ENCODE measurements around the gene EXOC6B.

The EXOC6B gene

DNA sequence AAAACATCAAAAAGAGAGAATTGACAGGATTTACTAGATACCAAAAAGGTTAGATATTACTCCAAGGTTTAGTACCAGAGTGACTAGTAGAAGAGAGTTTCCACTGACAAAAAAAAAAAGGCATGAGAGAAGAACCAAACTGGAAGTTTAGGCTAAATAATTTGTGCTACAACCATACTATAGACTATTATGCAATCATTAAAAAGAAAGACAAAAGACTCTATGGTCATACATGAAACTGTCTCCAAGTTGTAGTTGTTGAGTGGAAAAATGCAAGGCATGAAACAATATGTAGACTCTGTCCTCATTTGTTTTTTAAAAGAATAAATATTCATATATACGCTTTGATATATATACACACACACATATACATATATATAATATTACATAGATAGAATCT lies 1.7 kb upstream of the EXOC6B start:
- Histone ChIP-seq H3K4me2 (ENCODE audit: insufficient read depth, low read length) (no peak overlapping the region), H3K4me1 (ENCODE audit: insufficient read depth, low read length) (peaks cover 15% of the 10 kb centered on the region)
- no peak for ATAC-seq (ENCODE audit: insufficient read depth, low read depth)

DNA sequence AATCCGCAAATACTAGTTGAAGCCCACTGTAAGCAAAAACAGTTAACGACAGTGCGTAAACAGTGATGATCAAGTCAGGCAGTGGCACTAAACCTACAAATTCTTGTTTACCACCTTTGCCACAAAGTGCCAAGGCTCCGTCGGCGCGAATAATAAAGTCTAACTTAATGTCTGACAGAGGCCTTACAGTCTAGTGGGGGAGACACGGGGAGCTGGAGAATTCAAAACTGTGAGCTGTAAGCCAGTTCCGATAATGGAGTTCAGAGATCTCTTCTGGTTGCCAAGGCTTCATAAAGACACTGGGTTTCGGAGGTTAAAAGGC lies 284 bp upstream of the EXOC6B start:
- TF ChIP-seq, protein P1, sequence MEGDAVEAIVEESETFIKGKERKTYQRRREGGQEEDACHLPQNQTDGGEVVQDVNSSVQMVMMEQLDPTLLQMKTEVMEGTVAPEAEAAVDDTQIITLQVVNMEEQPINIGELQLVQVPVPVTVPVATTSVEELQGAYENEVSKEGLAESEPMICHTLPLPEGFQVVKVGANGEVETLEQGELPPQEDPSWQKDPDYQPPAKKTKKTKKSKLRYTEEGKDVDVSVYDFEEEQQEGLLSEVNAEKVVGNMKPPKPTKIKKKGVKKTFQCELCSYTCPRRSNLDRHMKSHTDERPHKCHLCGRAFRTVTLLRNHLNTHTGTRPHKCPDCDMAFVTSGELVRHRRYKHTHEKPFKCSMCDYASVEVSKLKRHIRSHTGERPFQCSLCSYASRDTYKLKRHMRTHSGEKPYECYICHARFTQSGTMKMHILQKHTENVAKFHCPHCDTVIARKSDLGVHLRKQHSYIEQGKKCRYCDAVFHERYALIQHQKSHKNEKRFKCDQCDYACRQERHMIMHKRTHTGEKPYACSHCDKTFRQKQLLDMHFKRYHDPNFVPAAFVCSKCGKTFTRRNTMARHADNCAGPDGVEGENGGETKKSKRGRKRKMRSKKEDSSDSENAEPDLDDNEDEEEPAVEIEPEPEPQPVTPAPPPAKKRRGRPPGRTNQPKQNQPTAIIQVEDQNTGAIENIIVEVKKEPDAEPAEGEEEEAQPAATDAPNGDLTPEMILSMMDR (IDR thresholded peaks at IDR 0.05; ENCODE audit: borderline replicate concordance, extremely low read depth, low read length, poor library complexity, severe bottlenecking), result no peak
- TF ChIP-seq EZH2 (IDR thresholded peaks at IDR 0.05; ENCODE audit: borderline replicate concordance, low read depth, low read length, severe bottlenecking), result no peak
- Histone ChIP-seq H2AFZ (ENCODE audit: low read depth, low read length) (peak overlapping the region; percentile 66), H4K20me1 (ENCODE audit: insufficient read depth, low read length) (no peaks in the 10 kb centered on the region), H3K9me3 (ENCODE audit: insufficient read depth, low read length, severe bottlenecking) (no peaks in the 10 kb centered on the region), H3K4me3 (ENCODE audit: low read depth in 1 of 2, low read length in 2 of 2) (peak overlapping the region; percentile 7 to 68; a peak in 3 of 4 replicates), H3K27me3 (ENCODE audit: insufficient read depth, low read length, poor library complexity) (no peaks in the 10 kb centered on the region), H3K36me3 (ENCODE audit: insufficient read depth, low read length) (no peaks in the 10 kb centered on the region), H3K9ac (ENCODE audit: low read depth, low read length) (peak overlapping the region; percentile 57; the same call in 1 of the 2 replicates), H3K4me2 (ENCODE audit: insufficient read depth, low read length) (peak overlapping the region; percentile 67), H3K27ac (ENCODE audit: low read length) (no peak overlapping the region), H3K79me2 (ENCODE audit: insufficient read depth, low read length) (no peaks in the 10 kb centered on the region), H3K4me1 (ENCODE audit: insufficient read depth, low read length) (peaks cover 15% of the 10 kb centered on the region)
- ATAC-seq (ENCODE audit: insufficient read depth, low read depth) (no peak), DNase-seq (no peak)

More for the DNA sequence above, 1.7 kb upstream of the EXOC6B start:
- Histone ChIP-seq H3K9ac (ENCODE audit: low read depth, low read length) (no peak overlapping the region), H4K20me1 (ENCODE audit: insufficient read depth, low read length) (no peaks in the 10 kb centered on the region), H3K79me2 (ENCODE audit: insufficient read depth, low read length) (no peaks in the 10 kb centered on the region), H3K9me3 (ENCODE audit: insufficient read depth, low read length, severe bottlenecking) (no peaks in the 10 kb centered on the region), H3K27ac (ENCODE audit: low read length) (no peak overlapping the region), H3K4me3 (ENCODE audit: low read depth in 1 of 2, low read length in 2 of 2) (no peak overlapping the region), H3K27me3 (ENCODE audit: insufficient read depth, low read length, poor library complexity) (no peaks in the 10 kb centered on the region), H2AFZ (ENCODE audit: low read depth, low read length) (no peak overlapping the region), H3K36me3 (ENCODE audit: insufficient read depth, low read length) (no peaks in the 10 kb centered on the region)
- DNase-seq, result no peak
- TF ChIP-seq, protein P1 (IDR thresholded peaks at IDR 0.05; ENCODE audit: borderline replicate concordance, extremely low read depth, low read length, poor library complexity, severe bottlenecking), result no peak
- TF ChIP-seq EZH2 (IDR thresholded peaks at IDR 0.05; ENCODE audit: borderline replicate concordance, low read depth, low read length, severe bottlenecking), result no peak

DNA sequence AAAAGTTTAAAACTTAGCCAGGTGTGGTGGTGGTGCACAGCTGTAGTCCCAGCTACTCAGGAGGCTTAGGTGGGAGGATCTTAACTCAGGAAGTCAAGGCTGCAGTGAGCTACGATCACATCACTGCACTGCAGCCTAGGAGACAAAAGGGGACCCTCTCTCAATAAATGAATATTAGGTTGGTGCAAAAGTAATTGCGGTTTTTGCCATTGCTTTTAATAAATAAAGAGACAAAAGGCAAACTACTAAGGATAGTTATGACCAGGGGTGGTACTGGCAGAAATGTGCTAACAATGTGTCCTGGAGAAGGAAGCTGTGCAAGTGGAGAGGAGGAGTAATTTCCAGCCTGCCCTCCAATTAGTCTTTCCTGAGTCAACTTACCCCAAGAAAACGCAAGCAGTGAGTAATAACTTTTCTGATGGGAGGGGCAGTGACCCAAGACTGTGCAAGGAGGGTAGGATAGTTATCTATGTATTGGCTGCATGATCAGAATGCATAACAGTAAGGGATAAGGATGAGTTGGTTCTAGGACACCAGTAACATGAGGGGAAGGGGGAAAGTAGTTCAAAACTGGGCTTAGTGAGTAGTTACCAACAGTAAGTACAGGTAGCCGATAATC lies 1.5 kb downstream of the EXOC6B start:
- H2AFZ ChIP-seq (ENCODE audit: low read depth, low read length), result no peak overlapping the region
- no peaks in the 10 kb centered on the region for H3K79me2 ChIP-seq (ENCODE audit: insufficient read depth, low read length)
- H3K4me1 ChIP-seq (ENCODE audit: insufficient read depth, low read length), result peaks cover 15% of the 10 kb centered on the region
- peak overlapping the region; percentile 67 for H3K4me2 ChIP-seq (ENCODE audit: insufficient read depth, low read length)
- no peaks in the 10 kb centered on the region for H3K27me3 ChIP-seq (ENCODE audit: insufficient read depth, low read length, poor library complexity)
- no peak overlapping the region for H3K9ac ChIP-seq (ENCODE audit: low read depth, low read length)
- no peak for DNase-seq
- no peak for ATAC-seq (ENCODE audit: insufficient read depth, low read depth)
- TF ChIP-seq EZH2 (IDR thresholded peaks at IDR 0.05; ENCODE audit: borderline replicate concordance, low read depth, low read length, severe bottlenecking), result no peak
- TF ChIP-seq, protein P1 (IDR thresholded peaks at IDR 0.05; ENCODE audit: borderline replicate concordance, extremely low read depth, low read length, poor library complexity, severe bottlenecking), result no peak
- H3K36me3 ChIP-seq (ENCODE audit: insufficient read depth, low read length), result no peaks in the 10 kb centered on the region
- no peaks in the 10 kb centered on the region for H4K20me1 ChIP-seq (ENCODE audit: insufficient read depth, low read length)
- no peaks in the 10 kb centered on the region for H3K9me3 ChIP-seq (ENCODE audit: insufficient read depth, low read length, severe bottlenecking)
- H3K4me3 ChIP-seq (ENCODE audit: low read depth in 1 of 2, low read length in 2 of 2), result peak overlapping the region in 1 of 2 experiments; percentile 68; a peak in 1 of 4 replicates
- H3K27ac ChIP-seq (ENCODE audit: low read length), result no peak overlapping the region
